Mesenchymal stem cell (in vitro differentiated cells and primary cell): ENCODE results near the gene MAP4K4.
"Not testable (repeated sequence)": the region's sequence is repeated elsewhere in the genome, so short reads cannot be mapped to it uniquely, and the experiment has no call there.

Experiments
- DNase-seq: peaks from one replicate; pipeline ENCODE4 v3.0.0-alpha.2; 2013
- H2AFZ ChIP-seq: one replicate; pipeline ENCODE4 v1.6.1; 2013; ENCODE audit warnings: low read depth, mild to moderate bottlenecking, control low read depth, inconsistent platforms, low read length, moderate library complexity
- H2AK5ac ChIP-seq: 2 replicates; pipeline ENCODE4 v1.6.1; 2013; ENCODE audit warnings: low read length, moderate library complexity, mild to moderate bottlenecking, inconsistent platforms; ENCODE audit not compliant: severe bottlenecking
- H2BK120ac ChIP-seq: one replicate; pipeline ENCODE4 v1.6.1; 2013; ENCODE audit warnings: low read depth, mild to moderate bottlenecking, inconsistent platforms, low read length, moderate library complexity
- H2BK12ac ChIP-seq, 2 experiments: one replicate each; pipeline ENCODE4 v1.6.1; 2013; ENCODE audit warnings: inconsistent platforms in 2 of 2, low read length in 2 of 2, mild to moderate bottlenecking in 2 of 2, moderate library complexity in 2 of 2, control low read depth in 1 of 2
- H2BK15ac ChIP-seq: one replicate; pipeline ENCODE4 v1.6.1; 2013; ENCODE audit warnings: mild to moderate bottlenecking, low read depth, inconsistent platforms; ENCODE audit not compliant: poor library complexity, severe bottlenecking
- H2BK5ac ChIP-seq: 2 replicates; pipeline ENCODE4 v1.6.1; 2013; ENCODE audit warnings: low read depth, mild to moderate bottlenecking, low read length, control low read depth, inconsistent platforms; ENCODE audit not compliant: poor library complexity, severe bottlenecking
- H3K14ac ChIP-seq, 2 experiments: one replicate each; pipeline ENCODE4 v1.6.1; 2013; ENCODE audit warnings: inconsistent platforms in 2 of 2, low read length in 2 of 2, control low read depth in 1 of 2, mild to moderate bottlenecking in 1 of 2, moderate library complexity in 1 of 2
- H3K18ac ChIP-seq, 2 experiments: one replicate each; pipeline ENCODE4 v1.6.1; 2013; ENCODE audit warnings: inconsistent platforms in 2 of 2, low read length in 2 of 2, control low read depth in 1 of 2, low read depth in 1 of 2, mild to moderate bottlenecking in 1 of 2
- H3K23ac ChIP-seq, 2 experiments: one replicate each; pipeline ENCODE4 v1.6.1; 2013; ENCODE audit warnings: inconsistent platforms in 2 of 2, low read length in 2 of 2, mild to moderate bottlenecking in 2 of 2, moderate library complexity in 2 of 2, control low read depth in 1 of 2
- H3K27ac ChIP-seq: 2 replicates; pipeline ENCODE4 v1.5.1; 2013; ENCODE audit warnings: mild to moderate bottlenecking, moderate library complexity, low read length, control low read depth, inconsistent platforms; ENCODE audit not compliant: poor library complexity, severe bottlenecking
- H3K27me3 ChIP-seq, 2 experiments: 2 replicates each; pipeline versions ENCODE4 v1.6.1 to v1.7.0; 2013; ENCODE audit warnings: low read length in 2 of 2, mild to moderate bottlenecking in 2 of 2, moderate library complexity in 2 of 2, control low read depth in 1 of 2, inconsistent platforms in 1 of 2; ENCODE audit not compliant: control insufficient read depth in 1 of 2, insufficient read depth in 1 of 2
- H3K36me3 ChIP-seq, 2 experiments: 2 replicates each; pipeline versions ENCODE4 v1.6.1 to v1.7.0; 2013; ENCODE audit warnings: low read length in 2 of 2, control low read depth in 1 of 2, inconsistent platforms in 1 of 2, low read depth in 1 of 2, mild to moderate bottlenecking in 1 of 2; ENCODE audit not compliant: insufficient read depth in 2 of 2, control insufficient read depth in 1 of 2
- H3K4ac ChIP-seq, 2 experiments: one replicate each; pipeline ENCODE4 v1.6.1; 2013; ENCODE audit warnings: inconsistent platforms in 2 of 2, low read length in 2 of 2, mild to moderate bottlenecking in 2 of 2, moderate library complexity in 2 of 2, control low read depth in 1 of 2, low read depth in 1 of 2
- H3K4me1 ChIP-seq: 2 replicates; pipeline ENCODE4 v1.6.1; 2013; ENCODE audit warnings: low read depth, low read length, control low read depth; ENCODE audit not compliant: control insufficient read depth, insufficient read depth
- H3K4me2 ChIP-seq: 2 replicates; pipeline ENCODE4 v1.6.1; 2013; ENCODE audit warnings: low read length, mild to moderate bottlenecking, inconsistent platforms; ENCODE audit not compliant: poor library complexity, severe bottlenecking
- H3K4me3 ChIP-seq, 2 experiments: 2 replicates each; pipeline versions ENCODE4 v1.5.1 to v1.7.0; 2013; ENCODE audit warnings: low read length in 2 of 2, mild to moderate bottlenecking in 2 of 2, control low read depth in 1 of 2, low read depth in 1 of 2; ENCODE audit not compliant: insufficient read depth in 1 of 2
- H3K79me1 ChIP-seq: replicated peaks from 2 replicates; pipeline ENCODE4 v1.6.1; 2013; ENCODE audit warnings: mild to moderate bottlenecking, control low read depth, low read length, inconsistent platforms; ENCODE audit not compliant: poor library complexity, severe bottlenecking
- H3K9ac ChIP-seq: 2 replicates; pipeline ENCODE4 v1.7.0; 2013; ENCODE audit warnings: mild to moderate bottlenecking, low read length, moderate library complexity
- H3K9me3 ChIP-seq: 2 replicates; pipeline ENCODE4 v1.7.0; 2013; ENCODE audit warnings: mild to moderate bottlenecking, low read length; ENCODE audit not compliant: control insufficient read depth
- H4K8ac ChIP-seq: one replicate; pipeline ENCODE4 v1.6.1; 2013; ENCODE audit warnings: inconsistent platforms, mild to moderate bottlenecking, low read length, moderate library complexity
- H4K91ac ChIP-seq: one replicate; pipeline ENCODE4 v1.6.1; 2013; ENCODE audit warnings: mild to moderate bottlenecking, low read length, inconsistent platforms
- WGBS: methylation state at CpG from one replicate; pipeline ENCODE4 v1.1.7; 2013; ENCODE audit warnings: mixed read lengths; 5-methylcytosine and 5-hydroxymethylcytosine counted together

Gene MAP4K4

GRCh38 chr2:101771227-101771902 is 73.9 kb downstream of the MAP4K4 start:
- Histone ChIP-seq H2BK15ac (no peak overlapping the region), H3K4me3 (no peak overlapping the region), H3K79me1 (peaks cover 2% of the 10 kb centered on the region), H2AK5ac (no peak overlapping the region), H3K9me3 (no peaks in the 10 kb centered on the region), H3K36me3 (peaks cover 0 to 19% of the 10 kb centered on the region in 2 experiments), H3K4ac (no peak overlapping the region), H3K23ac (no peak overlapping the region), H3K4me1 (peaks cover 9% of the 10 kb centered on the region), H3K27ac (no peak overlapping the region), H2BK120ac (no peak overlapping the region), H3K27me3 (no peaks in the 10 kb centered on the region), H3K14ac (no peak overlapping the region), H2BK12ac (no peak overlapping the region), H4K91ac (no peak overlapping the region), H2BK5ac (no peak overlapping the region), H3K9ac (no peak overlapping the region), H3K18ac (no peak overlapping the region), H3K4me2 (no peak overlapping the region), H4K8ac (no peak overlapping the region), H2AFZ (no peak overlapping the region)
- 89% methylated on average over 5 of the region's 5 CpGs for WGBS
- DNase-seq = no peak

- H3K4me3 ChIP-seq = no peak overlapping the region
- no peaks in the 10 kb centered on the region for H3K9me3 ChIP-seq
- no peak overlapping the region for H3K14ac ChIP-seq
- peaks cover 0 to 19% of the 10 kb centered on the region in 2 experiments for H3K36me3 ChIP-seq
- no peak overlapping the region for H3K9ac ChIP-seq
- H3K4me2 ChIP-seq = no peak overlapping the region
- no peak overlapping the region for H4K8ac ChIP-seq
- no peak overlapping the region for H2BK120ac ChIP-seq
- no peak for DNase-seq
- no peak overlapping the region for H2BK15ac ChIP-seq
- 96% methylated on average over 2 of the region's 2 CpGs for WGBS
- H2AK5ac ChIP-seq = no peak overlapping the region
- H2AFZ ChIP-seq = no peak overlapping the region
- peaks cover 2% of the 10 kb centered on the region for H3K79me1 ChIP-seq
- no peak overlapping the region for H3K4ac ChIP-seq
- no peak overlapping the region for H2BK5ac ChIP-seq
- H2BK12ac ChIP-seq = no peak overlapping the region
- no peaks in the 10 kb centered on the region for H3K27me3 ChIP-seq
- H3K27ac ChIP-seq = no peak overlapping the region
- no peak overlapping the region for H4K91ac ChIP-seq
- H3K4me1 ChIP-seq = peaks cover 9% of the 10 kb centered on the region
- no peak overlapping the region for H3K23ac ChIP-seq
- no peak overlapping the region for H3K18ac ChIP-seq
These were observed 74.4 kb downstream of the MAP4K4 start for GRCh38 chr2:101771910-101772321.

GRCh38 chr2:101773137-101773536 is 75.6 kb downstream of the MAP4K4 start:
- WGBS = 95% methylated on average over 4 of the region's 5 CpGs
- H4K91ac ChIP-seq = no peak overlapping the region
- no peak overlapping the region for H3K4ac ChIP-seq
- peaks cover 0 to 22% of the 10 kb centered on the region in 2 experiments for H3K36me3 ChIP-seq
- no peaks in the 10 kb centered on the region for H3K9me3 ChIP-seq
- no peak overlapping the region for H2BK120ac ChIP-seq
- no peak overlapping the region for H3K4me3 ChIP-seq
- H4K8ac ChIP-seq = no peak overlapping the region
- peaks cover 2% of the 10 kb centered on the region for H3K79me1 ChIP-seq
- H2BK15ac ChIP-seq = no peak overlapping the region
- no peaks in the 10 kb centered on the region for H3K27me3 ChIP-seq
- H3K4me1 ChIP-seq = peaks cover 13% of the 10 kb centered on the region
- no peak overlapping the region for H3K14ac ChIP-seq
- no peak overlapping the region for H2AK5ac ChIP-seq
- H3K23ac ChIP-seq = no peak overlapping the region
- no peak overlapping the region for H2AFZ ChIP-seq
- no peak overlapping the region for H3K9ac ChIP-seq
- H3K4me2 ChIP-seq = no peak overlapping the region
- H2BK5ac ChIP-seq = no peak overlapping the region
- no peak for DNase-seq
- no peak overlapping the region for H2BK12ac ChIP-seq
- H3K18ac ChIP-seq = no peak overlapping the region
- no peak overlapping the region for H3K27ac ChIP-seq

GRCh38 chr2:101773961-101774360 is 76.5 kb downstream of the MAP4K4 start:
- H2BK120ac ChIP-seq, H3K4me3 ChIP-seq, H2AFZ ChIP-seq, H3K9me3 ChIP-seq, H3K27ac ChIP-seq, H2BK12ac ChIP-seq, H4K8ac ChIP-seq, H3K18ac ChIP-seq, H3K23ac ChIP-seq, H3K9ac ChIP-seq, H2BK5ac ChIP-seq, H3K79me1 ChIP-seq, H3K27me3 ChIP-seq, H2AK5ac ChIP-seq, H3K14ac ChIP-seq, H3K4ac ChIP-seq, H2BK15ac ChIP-seq, DNase-seq, H4K91ac ChIP-seq, H3K4me2 ChIP-seq: not testable (repeated sequence)
- Histone ChIP-seq H3K4me1 (peaks cover 16% of the 10 kb centered on the region), H3K36me3 (peaks cover 0 to 22% of the 10 kb centered on the region in 2 experiments)
- 100% methylated on average over 2 of the region's 3 CpGs for WGBS
